GM10847 (cell line): ENCODE results near the gene BCAS3.

Experiments
- POLR2A ChIP-seq: IDR thresholded peaks from 2 replicates; pipeline ENCODE4 v1.6.1; 2011; ENCODE audit not compliant: insufficient read length; ENCODE audit errors: extremely low read depth

Gene BCAS3

DNA sequence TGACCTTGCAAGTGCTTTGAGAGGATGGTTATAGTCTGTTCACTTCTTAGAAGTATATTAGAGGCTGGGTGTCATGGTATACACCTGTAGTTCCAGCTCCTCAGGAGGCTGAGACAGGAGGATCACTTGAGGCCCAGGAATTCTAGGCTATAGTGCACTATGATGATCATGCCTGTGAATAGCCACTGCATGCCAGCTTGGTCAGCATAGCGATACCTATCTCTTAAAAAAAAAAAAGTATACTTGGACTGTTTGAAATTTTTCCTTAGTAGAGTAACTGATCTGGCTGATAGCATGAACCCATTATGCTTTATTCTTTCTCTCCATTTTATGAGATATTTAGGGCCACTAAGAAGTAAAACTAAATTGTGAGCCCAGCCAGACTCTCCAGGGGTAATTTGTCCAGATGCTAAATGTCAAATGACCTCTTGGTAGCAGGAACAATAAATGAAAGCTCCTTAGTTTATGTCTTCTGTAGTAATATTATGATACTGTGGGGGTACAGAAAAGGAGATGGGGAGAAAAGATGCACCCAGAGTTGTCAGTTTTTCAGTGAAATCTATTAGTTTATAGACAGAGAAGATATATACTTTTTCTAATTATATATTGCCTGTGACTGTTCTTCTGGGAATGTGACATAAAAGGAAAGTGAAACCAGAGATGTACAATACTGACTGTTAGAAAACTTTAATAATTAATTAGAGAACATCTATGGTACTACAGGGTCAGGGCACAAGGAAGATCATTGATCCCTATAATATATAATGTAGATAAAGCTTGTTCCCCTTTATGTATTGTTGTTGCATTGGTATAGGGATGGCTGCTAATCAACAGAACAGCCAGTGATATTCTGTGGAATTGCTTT lies 386.7 kb downstream of the BCAS3 start:
- TF ChIP-seq POLR2A, result no peak

DNA sequence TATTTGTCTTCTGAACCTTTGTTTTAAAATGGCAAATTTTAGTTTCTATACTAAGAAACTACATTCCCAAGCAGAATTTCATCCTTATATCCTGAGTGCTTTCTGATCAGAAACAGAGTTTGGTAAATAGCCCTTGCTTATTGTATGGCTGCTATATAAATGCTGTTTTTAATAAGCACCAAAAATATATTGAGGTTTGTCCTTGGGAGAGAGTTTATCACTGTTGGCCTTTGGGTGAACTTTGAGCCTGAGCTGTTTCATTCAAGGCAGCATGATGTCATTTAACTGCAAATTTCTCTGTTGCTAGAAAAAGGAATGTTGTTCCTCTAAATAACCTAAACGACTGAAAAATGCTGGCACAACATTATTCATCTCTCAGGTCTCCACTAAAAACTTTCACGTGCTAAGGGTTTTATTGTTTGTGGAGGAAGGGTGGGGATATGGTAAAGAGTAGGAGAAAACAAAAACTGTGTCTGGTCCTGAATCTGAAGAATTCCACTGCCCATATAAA lies 387.7 kb downstream of the BCAS3 start:
- TF ChIP-seq POLR2A, result no peak

DNA sequence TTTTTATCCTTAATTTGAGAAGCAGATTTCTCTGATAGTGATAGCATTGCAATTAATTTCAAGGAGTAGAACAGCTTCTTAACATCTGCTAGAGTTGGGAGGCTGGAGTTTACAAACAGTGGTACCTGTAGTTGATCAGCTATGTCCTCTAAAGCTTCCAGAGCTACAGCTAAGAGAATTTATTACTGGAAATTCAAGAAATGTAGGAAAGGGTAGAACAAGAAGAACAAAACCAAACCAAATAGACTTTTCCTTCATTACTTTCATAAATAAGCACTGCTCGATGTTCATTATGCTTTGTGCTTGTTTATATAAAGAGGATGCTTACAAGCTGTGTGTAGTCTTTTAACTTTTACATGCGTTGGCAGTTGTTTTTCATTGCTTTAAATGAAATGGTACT lies 388.4 kb downstream of the BCAS3 start:
- no peak for TF ChIP-seq POLR2A

DNA sequence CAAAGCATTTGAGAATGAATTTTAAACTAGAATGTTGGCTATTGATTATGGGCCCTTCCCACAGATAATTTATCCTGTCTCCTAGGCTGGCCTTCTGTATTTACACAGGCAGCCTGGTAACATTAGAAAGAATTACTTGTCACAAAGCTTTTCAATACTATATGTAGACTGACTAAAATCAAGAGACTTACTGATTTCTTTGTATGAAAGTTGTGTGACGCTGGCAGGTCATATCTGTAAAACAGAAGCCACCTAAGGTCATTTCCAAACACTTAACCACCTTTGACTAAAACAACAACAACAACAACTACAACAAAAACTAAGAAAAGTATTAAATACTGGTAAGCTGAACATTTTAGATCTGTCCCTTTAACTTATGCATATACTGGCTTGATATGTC lies 393.0 kb downstream of the BCAS3 start:
- no peak for TF ChIP-seq POLR2A

DNA sequence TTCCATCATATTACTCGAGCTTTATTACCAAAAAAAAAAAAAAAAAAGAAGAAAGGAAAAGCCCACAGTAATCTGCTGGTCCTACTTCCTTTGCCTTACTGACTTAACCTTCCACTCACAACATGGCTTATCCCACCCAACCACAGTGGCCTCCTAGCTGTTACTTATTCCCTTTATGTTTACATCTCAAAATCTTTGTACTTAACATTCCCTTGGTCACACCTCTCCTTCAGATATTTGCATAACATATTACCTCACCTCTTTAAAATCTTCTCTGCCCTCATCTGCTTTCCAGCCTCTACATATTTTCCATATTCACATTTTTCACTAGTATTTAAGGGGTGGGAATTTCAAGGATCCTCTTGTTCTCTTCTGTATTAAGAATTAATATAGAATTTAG lies 395.0 kb downstream of the BCAS3 start:
- no peak for TF ChIP-seq POLR2A

DNA sequence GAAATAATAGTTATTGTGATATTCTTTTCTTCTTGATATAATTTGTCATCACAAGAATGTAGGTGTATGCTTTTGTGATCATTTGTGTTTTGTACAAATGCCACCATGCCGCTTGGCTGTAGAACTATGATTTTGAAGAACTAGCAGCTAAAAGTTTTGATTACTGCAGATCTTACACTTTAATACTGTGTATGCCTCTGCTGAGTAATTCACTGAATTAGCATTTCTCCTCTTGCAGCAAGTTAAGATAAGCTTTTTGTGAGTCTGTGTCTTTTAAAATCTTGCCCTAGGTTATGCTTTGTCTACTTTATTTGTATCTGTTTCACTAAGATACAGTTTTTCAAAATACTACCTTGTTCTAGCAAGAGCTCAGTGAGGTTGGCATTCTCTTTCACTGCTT lies 395.5 kb downstream of the BCAS3 start:
- TF ChIP-seq POLR2A, result no peak

DNA sequence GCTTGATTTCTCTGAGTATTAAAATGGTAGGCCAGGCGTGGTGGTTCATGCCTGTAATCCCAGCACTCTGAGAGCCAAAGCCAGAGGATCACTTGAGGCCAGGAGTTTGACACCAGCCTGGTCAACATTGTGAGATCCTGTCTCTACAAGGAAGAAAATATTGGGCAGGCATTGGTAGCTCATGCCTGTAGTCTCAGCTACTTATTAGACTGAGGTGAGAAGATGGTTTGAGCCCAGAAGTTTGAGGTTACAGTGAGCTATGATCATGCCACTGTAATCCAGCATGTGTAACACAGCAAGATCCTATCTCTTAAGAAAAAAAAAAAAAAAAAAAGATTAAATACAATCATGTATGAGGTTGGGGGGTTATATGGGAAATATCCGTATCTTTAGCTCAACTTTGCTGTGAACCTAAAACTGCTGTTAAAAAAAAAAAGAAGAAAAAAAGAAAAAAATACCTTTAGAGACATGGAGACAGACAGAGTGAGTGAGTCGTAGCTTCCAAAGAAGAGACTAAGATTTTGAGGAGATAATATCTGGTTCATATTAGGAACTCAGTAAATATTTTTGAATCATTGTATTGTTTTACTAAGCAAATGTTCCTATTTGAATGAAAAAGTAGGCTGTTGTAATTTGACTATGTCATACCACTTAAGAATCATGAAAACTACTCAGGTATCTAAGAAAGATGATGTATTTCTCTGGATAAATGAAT lies 396.3 kb downstream of the BCAS3 start:
- no peak for TF ChIP-seq POLR2A

DNA sequence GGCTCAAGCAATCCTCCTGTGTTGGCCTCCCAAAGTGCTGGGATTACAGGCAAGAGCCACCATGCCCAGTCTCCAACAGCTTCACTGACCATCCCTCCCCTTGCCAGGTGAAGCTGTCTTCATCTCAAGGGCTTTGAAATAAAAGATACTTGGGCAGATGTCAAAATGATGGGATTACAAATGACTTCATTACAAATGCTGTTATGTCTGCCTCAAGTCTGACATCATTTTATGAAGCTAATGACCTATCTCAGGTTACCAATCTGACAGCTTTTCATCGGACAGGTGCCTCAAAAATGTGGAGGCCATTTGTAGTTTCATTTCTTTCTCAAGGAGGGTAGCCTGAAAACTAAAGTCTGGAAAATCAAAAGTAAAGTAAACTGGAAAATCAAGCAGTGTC lies 398.3 kb downstream of the BCAS3 start:
- TF ChIP-seq POLR2A, result no peak

DNA sequence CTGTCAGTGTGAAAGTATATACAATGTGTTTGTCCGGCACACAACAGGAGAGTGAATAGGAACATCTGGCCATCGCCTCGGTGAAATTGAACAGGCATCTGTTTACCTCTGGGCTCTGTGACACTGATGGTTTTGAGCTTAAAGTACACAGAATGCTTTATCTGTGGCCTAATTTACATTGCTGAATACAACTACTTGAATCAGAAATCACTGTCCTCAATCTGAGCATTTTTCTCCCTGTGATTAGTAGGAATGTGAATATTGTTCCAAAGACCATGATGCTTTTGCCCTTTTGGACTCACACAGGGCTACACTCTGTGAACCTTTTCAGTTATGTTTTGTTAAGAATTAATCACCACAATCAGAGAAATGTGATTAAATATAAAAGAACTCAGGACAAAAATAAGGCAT lies 399.0 kb downstream of the BCAS3 start:
- TF ChIP-seq POLR2A, result no peak

DNA sequence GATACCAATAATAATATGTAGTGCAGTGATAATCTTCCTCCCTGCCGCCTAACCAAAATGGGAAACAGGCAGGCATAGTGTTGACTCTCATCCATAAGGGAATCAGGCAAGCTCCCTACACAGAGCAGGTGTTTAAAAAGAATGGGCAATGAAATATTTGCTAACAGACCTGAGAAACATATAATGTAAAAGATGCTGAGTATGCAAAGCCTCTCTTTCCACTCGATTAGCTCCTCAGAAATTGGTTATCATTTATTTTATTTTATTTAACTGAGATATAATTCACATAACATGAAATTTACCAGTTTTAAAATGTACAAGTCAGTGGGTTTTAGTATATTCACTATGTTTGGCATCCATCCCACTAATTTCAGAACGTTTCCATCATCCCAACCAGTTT lies 404.3 kb downstream of the BCAS3 start:
- no peak for TF ChIP-seq POLR2A

DNA sequence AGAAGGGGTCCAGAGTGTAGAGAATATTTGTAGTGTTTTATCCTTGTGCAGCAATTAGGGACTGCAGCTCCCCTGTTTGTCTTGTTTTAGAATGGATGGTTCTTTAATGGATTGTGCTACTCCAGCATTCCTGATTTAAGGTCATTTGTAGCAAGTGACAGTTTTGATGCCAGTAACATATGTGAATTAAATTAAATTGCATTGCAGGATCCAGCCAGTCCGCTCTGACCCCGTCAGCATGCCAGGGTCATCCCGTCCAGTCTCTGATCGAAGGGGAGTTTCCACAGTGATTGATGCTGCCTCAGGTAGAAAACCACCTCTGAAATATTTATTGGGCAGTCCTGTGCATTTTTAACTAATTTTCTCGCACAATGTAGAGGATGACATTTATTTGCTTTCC lies 406.6 kb downstream of the BCAS3 start:
- TF ChIP-seq POLR2A, result no peak

DNA sequence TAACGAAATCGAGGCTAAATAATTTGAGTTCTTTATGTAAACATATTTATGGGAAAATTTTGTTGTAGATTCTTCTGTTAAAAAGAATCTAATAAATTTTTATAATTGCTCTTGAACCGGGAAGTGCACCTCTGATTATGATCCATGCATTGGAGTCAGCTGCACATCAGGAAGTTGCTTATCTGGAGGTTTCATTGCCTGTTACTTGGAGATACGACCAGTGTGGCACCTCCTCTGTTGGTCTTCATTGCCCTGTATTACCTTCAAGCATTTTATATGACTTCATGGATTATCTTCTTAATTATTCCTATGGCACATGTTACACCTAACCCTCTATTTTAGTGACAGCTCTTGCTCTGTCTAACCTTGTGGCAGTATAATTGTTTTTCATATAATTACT lies 409.4 kb downstream of the BCAS3 start:
- TF ChIP-seq POLR2A, result no peak

DNA sequence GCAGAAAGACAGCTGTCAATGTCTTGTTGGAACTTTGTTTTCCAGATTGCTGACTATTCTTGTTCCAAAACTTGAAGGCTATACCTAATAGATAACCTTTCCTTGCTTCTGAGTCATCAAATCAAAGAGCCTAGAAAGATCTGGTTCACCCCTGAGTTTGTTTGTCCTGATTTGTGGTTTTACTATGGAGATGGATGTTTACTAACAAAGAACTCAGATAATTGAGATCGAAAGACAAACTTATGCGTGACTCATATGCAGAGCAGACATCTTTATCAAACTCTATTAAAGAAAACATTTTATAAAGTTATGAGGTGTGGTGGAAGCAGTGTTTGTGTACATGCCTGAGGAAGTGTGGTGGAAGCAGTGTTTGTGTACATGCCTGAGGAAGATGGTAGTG lies 410.9 kb downstream of the BCAS3 start:
- TF ChIP-seq POLR2A, result no peak

DNA sequence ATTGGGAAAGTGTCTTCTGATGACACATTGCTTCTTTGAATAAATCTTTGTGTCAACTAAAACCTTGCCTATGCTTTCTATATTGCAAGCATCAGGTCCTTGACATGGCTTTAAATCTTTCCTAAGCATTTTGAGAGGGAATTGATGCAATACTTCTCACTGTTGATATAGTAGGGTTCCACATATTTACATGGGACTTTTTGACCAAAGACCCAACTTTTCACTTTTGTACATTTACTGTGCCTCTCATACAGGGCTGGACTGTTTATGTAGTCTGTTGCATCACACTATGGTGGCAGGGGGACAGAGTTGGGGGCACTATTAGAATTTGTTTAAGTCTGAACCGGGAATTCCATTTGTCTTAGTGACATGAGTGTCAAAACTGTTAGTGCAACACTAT lies 413.4 kb downstream of the BCAS3 start:
- no peak for TF ChIP-seq POLR2A

DNA sequence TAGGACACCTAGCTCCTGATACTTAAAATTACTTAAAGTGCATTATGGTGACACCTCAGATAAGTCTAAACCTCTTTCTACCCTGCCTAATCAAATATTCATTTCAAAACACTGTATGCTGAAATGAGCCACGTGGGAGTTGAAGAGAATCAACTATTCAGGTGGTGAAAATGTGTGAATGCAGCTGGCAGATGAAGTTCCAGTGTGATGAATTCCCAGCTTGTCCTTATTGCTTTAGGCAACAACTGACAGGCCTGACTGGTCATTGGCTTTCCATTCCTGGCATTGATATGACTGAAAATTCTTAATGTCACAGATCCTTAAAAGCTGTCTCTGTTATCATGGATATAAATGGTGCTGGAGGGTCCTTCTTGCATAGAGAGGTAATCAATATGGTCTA lies 420.1 kb downstream of the BCAS3 start:
- TF ChIP-seq POLR2A, result no peak

DNA sequence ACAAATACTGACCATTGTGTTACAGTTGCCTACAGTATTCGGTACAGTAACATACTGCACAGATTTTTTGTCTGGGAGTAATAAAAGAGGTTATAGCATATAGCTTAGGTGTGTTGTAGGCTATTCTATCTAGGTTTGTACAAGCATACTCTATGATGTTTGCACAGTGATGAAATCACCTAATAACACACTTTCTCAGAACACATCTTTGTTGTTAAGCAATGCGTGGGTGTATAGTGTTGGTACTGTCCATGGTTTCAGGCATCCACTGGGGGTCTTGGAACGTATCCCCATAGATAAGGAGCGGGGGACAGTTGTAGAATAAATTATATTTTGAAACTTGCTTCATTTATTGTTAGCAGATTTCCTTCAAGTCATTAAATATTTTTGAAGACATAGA lies 428.7 kb downstream of the BCAS3 start:
- no peak for TF ChIP-seq POLR2A
